Globus pallidus (tissue), 1 donor: ENCODE measurements around the gene SPACA7.

Experiments
- DNase-seq: peaks from one replicate; pipeline ENCODE4 v3.0.0-alpha.2; 2015; ENCODE audit warnings: low spot score

The SPACA7 gene

GRCh38 chr13:112447761-112448603 lies 71.8 kb downstream of the SPACA7 start:
- DNase-seq: no peak

GRCh38 chr13:112448621-112449544 lies 72.7 kb downstream of the SPACA7 start:
- no peak for DNase-seq

- DNase-seq: no peak
Measured at GRCh38 chr13:112449545-112449930, 73.4 kb downstream of the SPACA7 start.

- no peak for DNase-seq
Measured at GRCh38 chr13:112450118-112450903, 74.2 kb downstream of the SPACA7 start.

- no peak for DNase-seq
Measured at GRCh38 chr13:112450904-112451240, 74.7 kb downstream of the SPACA7 start.

- DNase-seq: no peak
Measured at GRCh38 chr13:112451512-112452379, 75.6 kb downstream of the SPACA7 start.

GRCh38 chr13:112452380-112453206 lies 76.4 kb downstream of the SPACA7 start:
- no peak for DNase-seq

- no peak for DNase-seq
Measured at GRCh38 chr13:112453207-112453829, 77.2 kb downstream of the SPACA7 start.

- DNase-seq: no peak
Measured at GRCh38 chr13:112453874-112454647, 77.9 kb downstream of the SPACA7 start.

GRCh38 chr13:112454648-112455334 lies 78.6 kb downstream of the SPACA7 start:
- no peak for DNase-seq

GRCh38 chr13:112455476-112456059 lies 79.4 kb downstream of the SPACA7 start:
- no peak for DNase-seq

- no peak for DNase-seq
Measured at GRCh38 chr13:112456138-112457056, 80.2 kb downstream of the SPACA7 start.

GRCh38 chr13:112457081-112457480 lies 80.9 kb downstream of the SPACA7 start:
- DNase-seq: no peak

GRCh38 chr13:112457485-112457884 lies 81.3 kb downstream of the SPACA7 start:
- DNase-seq: no peak

GRCh38 chr13:112462408-112462807 lies 86.3 kb downstream of the SPACA7 start:
- no peak for DNase-seq

GRCh38 chr13:112464720-112465119 lies 88.6 kb downstream of the SPACA7 start:
- DNase-seq: no peak
